Left ventricle myocardium inferior (tissue), 1 donor: Measurements from ENCODE around the gene SETBP1. TPM values are rescaled to one million over a fixed set of nuclear protein-coding genes. Genes with fewer than 3 reads are reported as not detected.

Experiments used
- DNase-seq: peaks from one replicate; pipeline ENCODE4 v3.0.0-alpha.2; 2020
- H3K27ac ChIP-seq: fragments of 200-600 bp; replicated peaks from 2 replicates; pipeline ENCODE4 v1.8.0; 2021
- H3K27me3 ChIP-seq: fragments of 200-600 bp; 2 replicates; pipeline ENCODE4 v1.8.0; 2021; ENCODE audit warnings: low read depth
- H3K36me3 ChIP-seq: fragments of 200-600 bp; 2 replicates; pipeline ENCODE4 v1.8.0; 2021
- H3K4me1 ChIP-seq: fragments of 200-600 bp; 2 replicates; pipeline ENCODE4 v1.8.0; 2021
- H3K4me3 ChIP-seq: fragments of 200-600 bp; 2 replicates; pipeline ENCODE4 v1.8.0; 2021; ENCODE audit warnings: mild to moderate bottlenecking, moderate library complexity
- H3K9me3 ChIP-seq: fragments of 200-600 bp; replicated peaks from 2 replicates; pipeline ENCODE4 v1.8.0; 2021
- intact Hi-C: fragments of 100-400 bp; cut with micrococcal nuclease; formaldehyde crosslinking; loops from one replicate; pipeline ENCODE4 v1.11.0; 2022
- total RNA-seq: library from RNA; stranded (reverse); fragmentation: NEBNext Ultra II Directional; extraction: Animal tissue kit (Norgen Biotek cat#: 25700); gene quantifications from one replicate; pipeline ENCODE4 v1.2.1, GENCODE V29; 2021
- TF ChIP-seq, protein P1 (sequence below): fragments of 200-600 bp; IDR thresholded peaks from 2 replicates; pipeline ENCODE4 v1.8.0; 2021; ENCODE audit warnings: antibody characterized with exemption, mild to moderate bottlenecking, borderline replicate concordance
- donor health status: DM: no; HTN: yes; CAD: no; lungs with severe emphysema.

Gene SETBP1
- total RNA-seq, 1 donor from 2014 or later, result 10.3 TPM

DNA sequence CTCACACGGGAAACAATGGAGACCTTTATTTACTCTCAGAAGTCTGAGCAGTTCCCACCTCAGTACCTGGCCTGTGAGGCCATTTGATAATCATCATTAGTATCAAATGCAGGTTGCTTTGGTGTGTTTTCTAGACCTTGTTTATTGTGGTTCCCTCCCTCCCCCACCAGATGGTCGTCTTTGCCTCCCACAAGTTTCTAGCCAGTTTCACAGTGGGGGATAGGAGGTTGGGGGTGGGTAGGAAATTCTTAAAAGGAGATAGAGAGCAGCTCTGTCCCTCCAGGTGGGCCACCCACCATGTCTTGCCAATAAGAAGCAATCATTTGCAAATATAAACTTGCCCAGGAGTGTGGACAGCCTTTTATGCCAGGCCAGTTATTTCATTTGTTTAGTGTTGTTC lies 31.3 kb downstream of the SETBP1 start:
- intact Hi-C loops, result no loop called here

DNA sequence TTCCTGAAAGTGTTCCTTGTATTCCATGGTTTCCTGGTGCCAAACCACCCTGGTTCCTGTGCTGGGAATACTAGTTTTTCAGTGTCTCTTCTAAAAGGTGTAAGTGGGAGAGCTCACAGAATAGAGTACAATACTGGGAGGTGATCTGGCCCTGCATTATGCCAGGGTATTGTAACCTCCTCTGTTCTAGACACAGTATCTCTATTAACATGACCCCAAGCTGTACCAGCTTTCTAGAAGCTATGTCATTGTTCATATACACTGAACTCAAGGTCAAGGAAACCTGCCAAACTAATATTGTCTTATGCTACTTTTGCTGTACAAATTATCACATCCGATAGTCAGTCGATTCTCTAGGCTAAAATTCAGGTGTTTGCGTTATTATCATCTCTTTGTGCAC lies 32.7 kb downstream of the SETBP1 start:
- Histone ChIP-seq H3K4me3 (no peak overlapping the region), H3K36me3 (peaks cover 5% of the 10 kb centered on the region), H3K27ac (no peak overlapping the region), H3K27me3 (no peaks in the 10 kb centered on the region), H3K9me3 (no peaks in the 10 kb centered on the region), H3K4me1 (peaks cover 20% of the 10 kb centered on the region)
- intact Hi-C loops, result no loop called here
- DNase-seq, result no peak
- TF ChIP-seq, protein P1, sequence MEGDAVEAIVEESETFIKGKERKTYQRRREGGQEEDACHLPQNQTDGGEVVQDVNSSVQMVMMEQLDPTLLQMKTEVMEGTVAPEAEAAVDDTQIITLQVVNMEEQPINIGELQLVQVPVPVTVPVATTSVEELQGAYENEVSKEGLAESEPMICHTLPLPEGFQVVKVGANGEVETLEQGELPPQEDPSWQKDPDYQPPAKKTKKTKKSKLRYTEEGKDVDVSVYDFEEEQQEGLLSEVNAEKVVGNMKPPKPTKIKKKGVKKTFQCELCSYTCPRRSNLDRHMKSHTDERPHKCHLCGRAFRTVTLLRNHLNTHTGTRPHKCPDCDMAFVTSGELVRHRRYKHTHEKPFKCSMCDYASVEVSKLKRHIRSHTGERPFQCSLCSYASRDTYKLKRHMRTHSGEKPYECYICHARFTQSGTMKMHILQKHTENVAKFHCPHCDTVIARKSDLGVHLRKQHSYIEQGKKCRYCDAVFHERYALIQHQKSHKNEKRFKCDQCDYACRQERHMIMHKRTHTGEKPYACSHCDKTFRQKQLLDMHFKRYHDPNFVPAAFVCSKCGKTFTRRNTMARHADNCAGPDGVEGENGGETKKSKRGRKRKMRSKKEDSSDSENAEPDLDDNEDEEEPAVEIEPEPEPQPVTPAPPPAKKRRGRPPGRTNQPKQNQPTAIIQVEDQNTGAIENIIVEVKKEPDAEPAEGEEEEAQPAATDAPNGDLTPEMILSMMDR, result no peak

More for the DNA sequence above, 31.3 kb downstream of the SETBP1 start:
- H3K36me3 ChIP-seq, result peaks cover 5% of the 10 kb centered on the region
- no peak overlapping the region for H3K4me3 ChIP-seq
- no peak for DNase-seq
- no peaks in the 10 kb centered on the region for H3K27me3 ChIP-seq
- H3K4me1 ChIP-seq, result peaks cover 34% of the 10 kb centered on the region
- no peaks in the 10 kb centered on the region for H3K9me3 ChIP-seq
- TF ChIP-seq, protein P1, result no peak
- no peak overlapping the region for H3K27ac ChIP-seq

DNA sequence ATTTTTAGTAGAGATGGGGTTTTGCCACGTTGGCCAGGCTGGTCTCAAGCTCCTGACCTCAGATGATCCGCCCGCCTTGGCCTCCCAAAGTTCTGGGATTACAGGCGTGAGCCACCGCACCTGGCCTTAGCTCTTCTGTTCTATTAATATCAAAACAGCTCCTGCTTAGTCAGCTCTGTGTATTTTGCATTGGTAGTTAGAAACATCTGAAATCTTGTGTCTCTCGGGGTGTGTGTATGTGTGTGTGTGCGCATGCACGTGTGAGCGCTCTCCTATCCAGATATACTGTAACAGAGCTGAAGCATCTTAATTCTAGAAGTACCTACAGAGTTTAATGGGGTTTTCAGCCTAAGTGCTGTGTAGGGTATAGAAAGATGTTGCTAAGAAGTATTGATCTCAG lies 33.7 kb downstream of the SETBP1 start:
- intact Hi-C loops, result no loop called here
- Histone ChIP-seq H3K4me3 (no peak overlapping the region), H3K4me1 (peaks cover 14% of the 10 kb centered on the region), H3K9me3 (no peaks in the 10 kb centered on the region), H3K27me3 (no peaks in the 10 kb centered on the region), H3K36me3 (peaks cover 5% of the 10 kb centered on the region), H3K27ac (no peak overlapping the region)
- TF ChIP-seq, protein P1, result no peak
- no peak for DNase-seq

DNA sequence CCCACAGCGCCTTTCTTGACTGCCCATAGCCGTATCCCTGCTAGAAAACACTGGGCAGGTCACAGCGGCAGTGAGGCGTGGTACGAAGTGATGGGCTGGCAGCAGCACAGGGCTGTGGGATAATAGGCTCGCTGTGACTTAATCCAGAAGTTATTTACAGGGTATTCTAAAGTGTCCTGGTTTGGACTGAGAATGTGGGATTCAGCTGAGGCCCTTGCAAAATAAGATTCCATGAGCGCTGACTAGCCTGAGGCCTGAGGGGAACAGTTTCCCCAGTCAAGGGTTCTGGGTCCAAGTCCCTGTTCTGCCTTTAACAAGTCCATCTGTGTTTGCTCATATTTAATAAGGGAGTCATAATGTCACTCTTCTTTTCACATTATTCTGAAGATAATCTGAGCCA lies 34.6 kb downstream of the SETBP1 start:
- Histone ChIP-seq H3K9me3 (no peaks in the 10 kb centered on the region), H3K4me3 (no peak overlapping the region), H3K27ac (no peak overlapping the region), H3K27me3 (no peaks in the 10 kb centered on the region), H3K36me3 (peaks cover 5% of the 10 kb centered on the region), H3K4me1 (peaks cover 14% of the 10 kb centered on the region)
- DNase-seq, result no peak
- TF ChIP-seq, protein P1, result no peak
- intact Hi-C loops, result no loop called here

DNA sequence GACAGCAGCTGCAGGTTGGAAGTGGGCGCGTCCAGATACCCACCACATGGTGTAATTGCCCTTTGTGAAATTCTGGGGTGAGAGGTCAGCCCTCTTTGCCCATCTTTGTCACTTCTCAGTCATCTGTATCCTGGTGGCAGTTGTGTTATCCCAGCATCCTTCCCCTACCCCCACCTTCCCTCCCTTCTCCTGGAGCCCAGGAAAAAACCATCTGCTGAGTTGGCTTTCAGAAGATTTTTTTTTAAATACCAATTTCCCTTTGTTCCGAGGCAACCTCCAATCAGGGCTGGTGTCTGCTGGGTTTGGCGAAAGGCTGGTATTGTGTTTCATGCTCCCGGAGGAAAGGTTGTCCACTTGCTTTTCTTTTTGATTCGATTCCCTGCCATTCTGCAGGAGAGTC lies 35.2 kb downstream of the SETBP1 start:
- TF ChIP-seq, protein P1, result no peak
- Histone ChIP-seq H3K36me3 (peaks cover 5% of the 10 kb centered on the region), H3K4me1 (peaks cover 14% of the 10 kb centered on the region), H3K27ac (no peak overlapping the region), H3K27me3 (no peaks in the 10 kb centered on the region), H3K4me3 (no peak overlapping the region), H3K9me3 (no peaks in the 10 kb centered on the region)
- DNase-seq, result no peak
- intact Hi-C loops, result no loop called here
